ENCODE measurements around the gene CORO2B.

CORO2B gene

DNA sequence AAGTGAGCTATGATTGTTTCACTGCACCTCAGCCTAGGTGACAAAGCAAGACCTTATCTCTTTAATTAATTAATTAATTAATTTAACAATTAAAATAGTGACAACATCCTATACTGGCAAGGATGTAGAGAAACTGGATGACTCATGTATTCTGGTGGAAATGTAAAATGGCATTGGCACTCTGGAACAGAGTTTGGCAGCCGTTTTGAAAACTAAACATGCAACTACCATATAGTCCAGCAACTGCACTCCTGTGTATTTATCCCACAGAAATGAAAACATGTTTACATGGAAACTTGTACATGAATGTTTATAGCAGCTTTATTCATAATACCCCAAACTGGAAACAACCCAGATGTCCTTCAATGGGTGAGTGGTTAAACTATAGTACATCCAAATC is 185.3 kb downstream of the CORO2B start:
- ATAC-seq (ENCODE audit: insufficient read depth, low read depth) (no peak), DNase-seq (no peak)
- Histone ChIP-seq H3K27me3 (ENCODE audit: insufficient read depth, low read length, poor library complexity) (peaks cover 3% of the 10 kb centered on the region), H3K27ac (ENCODE audit: low read length) (no peak overlapping the region), H2AFZ (ENCODE audit: low read depth, low read length) (no peak overlapping the region), H3K4me3 (ENCODE audit: low read depth in 1 of 2, low read length in 2 of 2) (no peak overlapping the region), H3K9me3 (ENCODE audit: insufficient read depth, low read length, severe bottlenecking) (no peaks in the 10 kb centered on the region), H3K36me3 (ENCODE audit: insufficient read depth, low read length) (no peaks in the 10 kb centered on the region), H3K79me2 (ENCODE audit: insufficient read depth, low read length) (no peaks in the 10 kb centered on the region), H3K9ac (ENCODE audit: low read depth, low read length) (no peak overlapping the region), H4K20me1 (ENCODE audit: insufficient read depth, low read length) (no peaks in the 10 kb centered on the region), H3K4me1 (ENCODE audit: insufficient read depth, low read length) (no peaks in the 10 kb centered on the region), H3K4me2 (ENCODE audit: insufficient read depth, low read length) (no peak overlapping the region)
- TF ChIP-seq EZH2 (IDR thresholded peaks at IDR 0.05; ENCODE audit: borderline replicate concordance, low read depth, low read length, severe bottlenecking): no peak
- TF ChIP-seq CTCF (IDR thresholded peaks at IDR 0.05; ENCODE audit: borderline replicate concordance, extremely low read depth, low read length, poor library complexity, severe bottlenecking): no peak

GRCh38 chr15:68765602-68766368 is 187.0 kb downstream of the CORO2B start:
- Histone ChIP-seq H3K36me3 (ENCODE audit: insufficient read depth, low read length) (no peaks in the 10 kb centered on the region), H3K79me2 (ENCODE audit: insufficient read depth, low read length) (no peaks in the 10 kb centered on the region), H4K20me1 (ENCODE audit: insufficient read depth, low read length) (no peaks in the 10 kb centered on the region), H2AFZ (ENCODE audit: low read depth, low read length) (no peak overlapping the region), H3K27me3 (ENCODE audit: insufficient read depth, low read length, poor library complexity) (peaks cover 5% of the 10 kb centered on the region), H3K27ac (ENCODE audit: low read length) (no peak overlapping the region), H3K9me3 (ENCODE audit: insufficient read depth, low read length, severe bottlenecking) (no peaks in the 10 kb centered on the region), H3K4me3 (ENCODE audit: low read depth in 1 of 2, low read length in 2 of 2) (no peak overlapping the region), H3K4me1 (ENCODE audit: insufficient read depth, low read length) (no peaks in the 10 kb centered on the region), H3K4me2 (ENCODE audit: insufficient read depth, low read length) (no peak overlapping the region), H3K9ac (ENCODE audit: low read depth, low read length) (no peak overlapping the region)
- no peak for DNase-seq
- TF ChIP-seq EZH2 (IDR thresholded peaks at IDR 0.05; ENCODE audit: borderline replicate concordance, low read depth, low read length, severe bottlenecking): no peak
- no peak for TF ChIP-seq CTCF (IDR thresholded peaks at IDR 0.05; ENCODE audit: borderline replicate concordance, extremely low read depth, low read length, poor library complexity, severe bottlenecking)
- no peak for ATAC-seq (ENCODE audit: insufficient read depth, low read depth)

- Histone ChIP-seq H3K9ac (ENCODE audit: low read depth, low read length) (no peak overlapping the region), H3K4me3 (ENCODE audit: low read depth in 1 of 2, low read length in 2 of 2) (no peak overlapping the region), H3K4me2 (ENCODE audit: insufficient read depth, low read length) (no peak overlapping the region), H3K4me1 (ENCODE audit: insufficient read depth, low read length) (no peaks in the 10 kb centered on the region), H2AFZ (ENCODE audit: low read depth, low read length) (no peak overlapping the region), H4K20me1 (ENCODE audit: insufficient read depth, low read length) (no peaks in the 10 kb centered on the region), H3K27me3 (ENCODE audit: insufficient read depth, low read length, poor library complexity) (peaks cover 3% of the 10 kb centered on the region), H3K27ac (ENCODE audit: low read length) (no peak overlapping the region), H3K79me2 (ENCODE audit: insufficient read depth, low read length) (no peaks in the 10 kb centered on the region), H3K9me3 (ENCODE audit: insufficient read depth, low read length, severe bottlenecking) (no peaks in the 10 kb centered on the region), H3K36me3 (ENCODE audit: insufficient read depth, low read length) (no peaks in the 10 kb centered on the region)
- TF ChIP-seq CTCF (IDR thresholded peaks at IDR 0.05; ENCODE audit: borderline replicate concordance, extremely low read depth, low read length, poor library complexity, severe bottlenecking) (no peak), EZH2 (IDR thresholded peaks at IDR 0.05; ENCODE audit: borderline replicate concordance, low read depth, low read length, severe bottlenecking) (no peak)
- no peak for DNase-seq
- ATAC-seq (ENCODE audit: insufficient read depth, low read depth): no peak
These were observed 189.0 kb downstream of the CORO2B start for GRCh38 chr15:68767833-68768232.

Measured in DND-41 (cell line).